WTC11 (cell line): ENCODE data around the gene GRAP. TPM values are rescaled to one million over a fixed set of nuclear protein-coding genes. Genes with fewer than 3 reads are reported as not detected.

ENCODE experiments used
- ATAC-seq: fragments of 200-7000 bp; cut with Tn5 transposase; 2 replicates; pipeline ENCODE4 v1.10.0; 2021; ENCODE audit warnings: mild to moderate bottlenecking, moderate library complexity
- CTCF ChIA-PET: fragments of 300-600 bp; sonication (Branson Sonifier 250); formaldehyde crosslinking; loops from one replicate; lab custom pipeline; 2021; ENCODE audit warnings: antibody characterized with exemption; lab: Charles Lee
- POLR2A ChIA-PET: fragments of 350-600 bp; sonication (Branson Sonifier 250); formaldehyde crosslinking; loops from one replicate; lab custom pipeline; 2021; ENCODE audit warnings: antibody characterized with exemption; lab: Charles Lee
- DNase-seq: peaks from one replicate; pipeline ENCODE4 v3.0.0; 2021; ENCODE audit warnings: low spot score
- H3K27ac Mint-ChIP-seq: 2 replicates; pipeline ENCODE4 v1.8.0; 2021; ENCODE audit warnings: mixed read lengths
- H3K27me3 Mint-ChIP-seq: 2 replicates; pipeline ENCODE4 v1.8.0; 2021; ENCODE audit warnings: low read depth, mild to moderate bottlenecking, moderate library complexity, mixed read lengths
- H3K36me3 Mint-ChIP-seq: 2 replicates; pipeline ENCODE4 v1.8.0; 2021; ENCODE audit warnings: mixed read lengths
- H3K4me1 Mint-ChIP-seq: 2 replicates; pipeline ENCODE4 v1.8.0; 2022; ENCODE audit warnings: mixed read lengths
- H3K4me3 Mint-ChIP-seq: 2 replicates; pipeline ENCODE4 v1.8.0; 2021; ENCODE audit warnings: mild to moderate bottlenecking, moderate library complexity, mixed read lengths
- H3K9me3 Mint-ChIP-seq: 2 replicates; pipeline ENCODE4 v1.8.0; 2021; ENCODE audit warnings: mixed read lengths
- ATF1 ChIP-seq: sonication (generic); formaldehyde crosslinking; IDR thresholded peaks from 2 replicates; pipeline ENCODE4 v1.8.1; 2023; ENCODE audit warnings: mild to moderate bottlenecking, moderate library complexity, missing genetic modification reagents
- CREM ChIP-seq: sonication (generic); formaldehyde crosslinking; IDR thresholded peaks from 2 replicates; pipeline ENCODE4 v1.8.1; 2022; ENCODE audit warnings: mild to moderate bottlenecking, missing genetic modification reagents, moderate library complexity
- E2F1 ChIP-seq: sonication (generic); formaldehyde crosslinking; IDR thresholded peaks from 2 replicates; pipeline ENCODE4 v1.8.0; 2022; ENCODE audit warnings: mild to moderate bottlenecking, missing genetic modification reagents
- E2F5 ChIP-seq: sonication (generic); formaldehyde crosslinking; IDR thresholded peaks from 2 replicates; pipeline ENCODE4 v1.8.1; 2022; ENCODE audit warnings: mild to moderate bottlenecking, moderate library complexity, missing genetic modification reagents
- ESRRA ChIP-seq: sonication (generic); formaldehyde crosslinking; IDR thresholded peaks from 2 replicates; pipeline ENCODE4 v1.8.1; 2022; ENCODE audit warnings: mild to moderate bottlenecking, missing genetic modification reagents, borderline replicate concordance
- GABPB1 ChIP-seq: sonication (generic); formaldehyde crosslinking; IDR thresholded peaks from 2 replicates; pipeline ENCODE4 v1.8.1; 2023; ENCODE audit warnings: mild to moderate bottlenecking, missing genetic modification reagents
- MXD4 ChIP-seq: fragments of 250-450 bp; sonication (Bioruptor Pico); IDR thresholded peaks from 2 replicates; pipeline ENCODE4 v1.8.0; 2021; ENCODE audit warnings: mild to moderate bottlenecking, moderate library complexity, borderline replicate concordance
- NR2C2 ChIP-seq: sonication (generic); formaldehyde crosslinking; IDR thresholded peaks from 2 replicates; pipeline ENCODE4 v1.8.0; 2022; ENCODE audit warnings: mild to moderate bottlenecking, missing genetic modification reagents
- OVOL2 ChIP-seq: fragments of 250-450 bp; sonication (Bioruptor Pico); IDR thresholded peaks from 2 replicates; pipeline ENCODE4 v1.9.0; 2021; ENCODE audit warnings: mild to moderate bottlenecking, borderline replicate concordance
- PREB ChIP-seq: sonication (generic); formaldehyde crosslinking; IDR thresholded peaks from 2 replicates; pipeline ENCODE4 v1.8.1; 2022; ENCODE audit warnings: mild to moderate bottlenecking, missing genetic modification reagents, moderate library complexity, borderline replicate concordance
- SP1 ChIP-seq: sonication (generic); formaldehyde crosslinking; conservative IDR thresholded peaks from 2 replicates; pipeline ENCODE4 v1.8.1; 2022; ENCODE audit warnings: missing genetic modification reagents
- TP53 ChIP-seq: sonication (generic); formaldehyde crosslinking; IDR thresholded peaks from 2 replicates; pipeline ENCODE4 v1.8.1; 2023; ENCODE audit warnings: mild to moderate bottlenecking, missing genetic modification reagents
- ZBTB21 ChIP-seq: sonication (generic); formaldehyde crosslinking; IDR thresholded peaks from 2 replicates; pipeline ENCODE4 v1.8.1; 2023; ENCODE audit warnings: mild to moderate bottlenecking, missing genetic modification reagents, borderline replicate concordance
- ZNF281 ChIP-seq: sonication (generic); formaldehyde crosslinking; IDR thresholded peaks from 2 replicates; pipeline ENCODE4 v1.8.0; 2023; ENCODE audit warnings: mild to moderate bottlenecking, missing genetic modification reagents
- ZNF416 ChIP-seq: fragments of 250-450 bp; sonication (Bioruptor Pico); IDR thresholded peaks from 2 replicates; pipeline ENCODE4 v1.9.0; 2021; ENCODE audit warnings: mild to moderate bottlenecking, inconsistent platforms
- ZNF423 ChIP-seq: fragments of 250-450 bp; sonication (Bioruptor Pico); IDR thresholded peaks from 2 replicates; pipeline ENCODE4 v2.1.2; 2022; ENCODE audit warnings: mild to moderate bottlenecking, moderate library complexity
- ZNF512 ChIP-seq: sonication (generic); formaldehyde crosslinking; IDR thresholded peaks from 2 replicates; pipeline ENCODE4 v1.8.1; 2022; ENCODE audit warnings: missing genetic modification reagents, borderline replicate concordance
- ZNF671 ChIP-seq: fragments of 250-450 bp; sonication (Bioruptor Pico); IDR thresholded peaks from 2 replicates; pipeline ENCODE4 v1.8.0; 2021; ENCODE audit warnings: mild to moderate bottlenecking
- ZSCAN18 ChIP-seq: fragments of 250-450 bp; sonication (Bioruptor Pico); IDR thresholded peaks from 2 replicates; pipeline ENCODE4 v2.1.2; 2022; ENCODE audit warnings: mild to moderate bottlenecking, moderate library complexity
- total RNA-seq: library from RNA; stranded (reverse); gene quantifications from 3 replicates; pipeline ENCODE4 v1.2.3, GENCODE V29; 2021
- TF ChIP-seq, protein P1 (sequence below): sonication (generic); formaldehyde crosslinking; conservative IDR thresholded peaks from 2 replicates; pipeline ENCODE4 v1.8.1; 2022; ENCODE audit warnings: mild to moderate bottlenecking, missing genetic modification reagents
- TF ChIP-seq, protein P2 (sequence below): fragments of 250-450 bp; sonication (Bioruptor Pico); IDR thresholded peaks from 2 replicates; pipeline ENCODE4 v1.9.0; 2021; ENCODE audit warnings: mild to moderate bottlenecking

Gene GRAP
- total RNA-seq, 1 experiment from 2014 or later, result 0.59 TPM

GRCh38 chr17:18984273-18985114 is 62.3 kb downstream of the GRAP start (continued):
- TF ChIP-seq, protein P1, sequence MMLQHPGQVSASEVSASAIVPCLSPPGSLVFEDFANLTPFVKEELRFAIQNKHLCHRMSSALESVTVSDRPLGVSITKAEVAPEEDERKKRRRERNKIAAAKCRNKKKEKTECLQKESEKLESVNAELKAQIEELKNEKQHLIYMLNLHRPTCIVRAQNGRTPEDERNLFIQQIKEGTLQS (CRISPR knock-in tag), result no peak
- TF ChIP-seq ZNF423 (CRISPR knock-in tag), result no peak

DNA sequence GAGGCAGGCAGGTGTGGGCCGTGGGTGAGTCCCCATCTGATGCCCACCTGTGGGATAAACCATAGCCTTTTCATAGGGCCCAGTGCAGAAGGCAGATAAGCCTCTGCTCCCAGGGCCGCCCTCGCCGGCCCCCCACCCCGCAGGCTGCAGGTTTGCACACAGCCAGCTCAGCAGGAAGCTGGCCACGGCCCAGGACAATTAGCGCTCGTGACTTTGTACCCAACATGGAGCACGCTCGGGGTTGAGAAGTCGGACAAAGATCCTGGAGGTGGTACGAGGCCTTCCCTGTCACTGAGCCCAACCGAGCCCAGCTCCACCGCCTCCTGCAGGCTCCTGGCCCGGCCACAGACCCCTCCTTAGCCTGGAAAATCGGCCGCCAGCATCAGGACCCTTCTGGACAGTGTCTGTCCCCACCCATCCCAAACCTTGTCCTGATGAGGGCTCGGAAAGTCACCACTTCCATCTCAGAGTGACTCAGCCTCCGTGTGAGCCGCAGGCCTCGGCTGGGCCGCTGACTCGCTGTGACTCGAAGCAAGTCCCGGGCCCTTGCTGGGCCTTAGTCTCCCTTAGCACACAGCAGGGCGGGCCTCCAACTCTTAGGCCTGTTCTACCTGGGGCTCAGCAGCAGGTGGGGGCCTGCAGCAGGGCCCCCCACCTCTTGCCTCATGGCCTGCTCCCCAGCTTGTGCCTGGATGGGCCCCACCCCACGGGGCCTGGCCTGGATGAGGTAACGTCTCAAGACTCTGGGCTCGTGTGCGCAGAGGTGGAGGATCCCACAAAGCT is 64.9 kb downstream of the GRAP start:
- no peaks in the 10 kb centered on the region for H3K9me3 Mint-ChIP-seq
- H3K36me3 Mint-ChIP-seq, result peaks cover 17% of the 10 kb centered on the region
- ATAC-seq (no peak), DNase-seq (no peak)
- no peaks in the 10 kb centered on the region for H3K27me3 Mint-ChIP-seq
- no peak overlapping the region; the same call in 1 of the 2 replicates for H3K27ac Mint-ChIP-seq
- POLR2A ChIA-PET, result no interaction called here
- H3K4me3 Mint-ChIP-seq, result no peak overlapping the region
- TF ChIP-seq OVOL2 (CRISPR knock-in tag) (no peak), MXD4 (CRISPR knock-in tag) (no peak), ESRRA (CRISPR knock-in tag) (no peak), ZNF416 (CRISPR knock-in tag) (no peak), ZNF281 (CRISPR knock-in tag) (no peak), TP53 (CRISPR knock-in tag) (no peak), CREM (CRISPR knock-in tag) (no peak), SP1 (no peak), ZNF512 (CRISPR knock-in tag) (no peak), NR2C2 (CRISPR knock-in tag) (no peak), ZSCAN18 (no peak), GABPB1 (CRISPR knock-in tag) (no peak), ZBTB21 (CRISPR knock-in tag) (no peak), PREB (no peak), E2F5 (CRISPR knock-in tag) (no peak), ATF1 (CRISPR knock-in tag) (no peak), E2F1 (CRISPR knock-in tag) (no peak), ZNF671 (CRISPR knock-in tag) (no peak)
- TF ChIP-seq, protein P2, sequence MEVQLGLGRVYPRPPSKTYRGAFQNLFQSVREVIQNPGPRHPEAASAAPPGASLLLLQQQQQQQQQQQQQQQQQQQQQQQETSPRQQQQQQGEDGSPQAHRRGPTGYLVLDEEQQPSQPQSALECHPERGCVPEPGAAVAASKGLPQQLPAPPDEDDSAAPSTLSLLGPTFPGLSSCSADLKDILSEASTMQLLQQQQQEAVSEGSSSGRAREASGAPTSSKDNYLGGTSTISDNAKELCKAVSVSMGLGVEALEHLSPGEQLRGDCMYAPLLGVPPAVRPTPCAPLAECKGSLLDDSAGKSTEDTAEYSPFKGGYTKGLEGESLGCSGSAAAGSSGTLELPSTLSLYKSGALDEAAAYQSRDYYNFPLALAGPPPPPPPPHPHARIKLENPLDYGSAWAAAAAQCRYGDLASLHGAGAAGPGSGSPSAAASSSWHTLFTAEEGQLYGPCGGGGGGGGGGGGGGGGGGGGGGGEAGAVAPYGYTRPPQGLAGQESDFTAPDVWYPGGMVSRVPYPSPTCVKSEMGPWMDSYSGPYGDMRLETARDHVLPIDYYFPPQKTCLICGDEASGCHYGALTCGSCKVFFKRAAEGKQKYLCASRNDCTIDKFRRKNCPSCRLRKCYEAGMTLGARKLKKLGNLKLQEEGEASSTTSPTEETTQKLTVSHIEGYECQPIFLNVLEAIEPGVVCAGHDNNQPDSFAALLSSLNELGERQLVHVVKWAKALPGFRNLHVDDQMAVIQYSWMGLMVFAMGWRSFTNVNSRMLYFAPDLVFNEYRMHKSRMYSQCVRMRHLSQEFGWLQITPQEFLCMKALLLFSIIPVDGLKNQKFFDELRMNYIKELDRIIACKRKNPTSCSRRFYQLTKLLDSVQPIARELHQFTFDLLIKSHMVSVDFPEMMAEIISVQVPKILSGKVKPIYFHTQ, result no peak
- CTCF ChIA-PET, result interaction anchor here (2.3 kb wide), 1 partner anchor 21 kb away, joined by 6 read pairs; no protein-coding TSS in a partner anchor
- no peaks in the 10 kb centered on the region for H3K4me1 Mint-ChIP-seq
